Measurements from ENCODE around the gene CACFD1. TPM values are rescaled to one million over a fixed set of nuclear protein-coding genes. Genes with fewer than 3 reads are reported as not detected.

Gene CACFD1
- total RNA-seq, 1 experiment from 2014 or later, result 7.5 TPM

GRCh38 chr9:133499132-133499891, 39.5 kb downstream of the CACFD1 start:
- intact Hi-C loops (cut with micrococcal nuclease), result no loop called here
- BruUV-seq (replicated peaks), result no TSS peak
- no peak for ATAC-seq

GRCh38 chr9:133499892-133500270, 40.1 kb downstream of the CACFD1 start:
- H3K27me3 ChIP-seq (ENCODE audit: low read length), result no peaks in the 10 kb centered on the region
- POLR2A ChIA-PET (ENCODE audit: unreplicated experiment), result no interaction called here

More at GRCh38 chr9:133499132-133499891, 39.5 kb downstream of the CACFD1 start:
- no peaks in the 10 kb centered on the region for H3F3A ChIP-seq (ENCODE audit: low read length, unreplicated experiment)
- no peaks in the 10 kb centered on the region for H3K27me3 ChIP-seq (ENCODE audit: low read length)
- no peak overlapping the region for H3K27ac ChIP-seq (ENCODE audit: low read length)
- TF ChIP-seq EZH2phosphoT487 (IDR thresholded peaks at IDR 0.05; ENCODE audit: borderline replicate concordance, low read length) (no peak), CTCF (conservative IDR thresholded peaks at IDR 0.05; ENCODE audit: low read depth, low read length) (no peak), EZH2 (IDR thresholded peaks at IDR 0.05; ENCODE audit: low read length, unreplicated experiment) (no peak)
- 0 out of 2 replicates have a peak, but pooled peaks cover 6% of the 10 kb centered on the region for H3K9me3 ChIP-seq (ENCODE audit: low read length)
- no peaks in the 10 kb centered on the region for H3K9me2 ChIP-seq (replicated peaks; ENCODE audit: low read length)
- no peaks in the 10 kb centered on the region for H3K4me1 ChIP-seq (ENCODE audit: insufficient read depth, low read length)
- H4K20me1 ChIP-seq (ENCODE audit: low read length), result no peaks in the 10 kb centered on the region
- no peak overlapping the region for H3K4me3 ChIP-seq (ENCODE audit: low read length)
- no peak overlapping the region for H3K9ac ChIP-seq (ENCODE audit: low read length)
- ChIA-PET POLR2A (ENCODE audit: unreplicated experiment) (no interaction called here), CTCF (no interaction called here)
- H3K79me2 ChIP-seq (ENCODE audit: low read length), result no peaks in the 10 kb centered on the region
- H3K36me3 ChIP-seq (ENCODE audit: low read depth, low read length), result no peaks in the 10 kb centered on the region
- H2AFZ ChIP-seq (ENCODE audit: low read length), result no peak overlapping the region
- no peak for DNase-seq
- no peak overlapping the region for H3K4me2 ChIP-seq (ENCODE audit: low read length)

More at GRCh38 chr9:133499892-133500270, 40.1 kb downstream of the CACFD1 start:
- Histone ChIP-seq H3K4me1 (ENCODE audit: insufficient read depth, low read length) (no peaks in the 10 kb centered on the region), H3K4me3 (ENCODE audit: low read length) (no peak overlapping the region), H2AFZ (ENCODE audit: low read length) (no peak overlapping the region), H3K36me3 (ENCODE audit: low read depth, low read length) (no peaks in the 10 kb centered on the region), H3K9me3 (ENCODE audit: low read length) (0 out of 2 replicates have a peak, but pooled peaks cover 6% of the 10 kb centered on the region), H3K27ac (ENCODE audit: low read length) (no peak overlapping the region), H3K9ac (ENCODE audit: low read length) (no peak overlapping the region), H3K9me2 (replicated peaks; ENCODE audit: low read length) (no peaks in the 10 kb centered on the region), H3F3A (ENCODE audit: low read length, unreplicated experiment) (no peaks in the 10 kb centered on the region), H3K79me2 (ENCODE audit: low read length) (no peaks in the 10 kb centered on the region), H3K4me2 (ENCODE audit: low read length) (no peak overlapping the region), H4K20me1 (ENCODE audit: low read length) (no peaks in the 10 kb centered on the region)
- no peak for TF ChIP-seq EZH2 (IDR thresholded peaks at IDR 0.05; ENCODE audit: low read length, unreplicated experiment)
- no peak for TF ChIP-seq EZH2phosphoT487 (IDR thresholded peaks at IDR 0.05; ENCODE audit: borderline replicate concordance, low read length)
- TF ChIP-seq CTCF (conservative IDR thresholded peaks at IDR 0.05; ENCODE audit: low read depth, low read length), result no peak
- intact Hi-C loops (cut with micrococcal nuclease), result no loop called here
- DNase-seq (no peak), ATAC-seq (no peak)
- no TSS peak for BruUV-seq (replicated peaks)
- CTCF ChIA-PET, result no interaction called here
